ENCODE data around the gene HCN3.

Gene HCN3

GRCh38 chr1:155254714-155255242 is 22.5 kb upstream of the HCN3 start:
- no peak for DNase-seq

- DNase-seq: peak; percentile 72
Measured at GRCh38 chr1:155255243-155256007, 21.8 kb upstream of the HCN3 start, which contains the start of gene ENTREP3. TSS of gene ENTREP3 (minus strand) at chr1:155255483. CDS start at chr1:155254877, 606 bp downstream.

- no peak for DNase-seq
Measured at GRCh38 chr1:155256058-155256852, 21.0 kb upstream of the HCN3 start.

- DNase-seq: no peak
Measured at GRCh38 chr1:155260276-155260675, 17.0 kb upstream of the HCN3 start.

GRCh38 chr1:155261493-155261851 is 15.8 kb upstream of the HCN3 start:
- no peak for DNase-seq

GRCh38 chr1:155261852-155262673 is 15.2 kb upstream of the HCN3 start, which contains the start of gene SCAMP3:
TSS of gene SCAMP3 (minus strand) at chr1:155262360. CDS start at chr1:155262151, 209 bp downstream.
- peak; percentile 76 for DNase-seq

GRCh38 chr1:155263067-155263466 is 14.2 kb upstream of the HCN3 start:
- no peak for DNase-seq

- no peak for DNase-seq
Measured at GRCh38 chr1:155266553-155266952, 10.7 kb upstream of the HCN3 start.

GRCh38 chr1:155267373-155267772 is 9.9 kb upstream of the HCN3 start:
- DNase-seq: no peak

GRCh38 chr1:155268630-155269029 is 8.6 kb upstream of the HCN3 start:
- DNase-seq: no peak

- no peak for DNase-seq
Measured at GRCh38 chr1:155269381-155269780, 7.9 kb upstream of the HCN3 start.

GRCh38 chr1:155272466-155273342 is 4.6 kb upstream of the HCN3 start:
- DNase-seq: no peak

- peak; percentile 94 for DNase-seq
Measured at GRCh38 chr1:155273343-155274245, 3.7 kb upstream of the HCN3 start, which contains the start of gene CLK2. TSS of gene CLK2 (minus strand) at chr1:155273504. CDS start at chr1:155270977, 2,527 bp downstream.

GRCh38 chr1:155277902-155278688 is 832 bp downstream of the HCN3 start:
- peak; percentile 74 for DNase-seq

GRCh38 chr1:155278689-155279160 is 1.5 kb downstream of the HCN3 start:
- no peak for DNase-seq

GRCh38 chr1:155279268-155279667 is 2.0 kb downstream of the HCN3 start:
- no peak for DNase-seq

GRCh38 chr1:155282488-155283091 is 5.3 kb downstream of the HCN3 start:
- DNase-seq: no peak

GRCh38 chr1:155284476-155284875 is 7.2 kb downstream of the HCN3 start:
- DNase-seq: no peak

- no peak for DNase-seq
Measured at GRCh38 chr1:155285063-155285462, 7.8 kb downstream of the HCN3 start.

All from activated CD4-positive, alpha-beta T cell treated with anti-CD3 and anti-CD28 coated beads, Interleukin-2, amount 50 U/mL, for 1 hour (primary cell).